GM18909 (cell line): ENCODE data around the gene CDK5.
"Not testable (repeated sequence)": the region's sequence is repeated elsewhere in the genome, so short reads cannot be mapped to it uniquely, and the experiment has no call there.

ENCODE experiments used
- ATAC-seq: cut with Tn5 transposase; IDR thresholded peaks from one replicate; pipeline ENCODE4 v1.9.1; 2021; ENCODE audit warnings: mild to moderate bottlenecking; ENCODE audit not compliant: unreplicated experiment, poor library complexity

The CDK5 gene

GRCh38 chr7:151038951-151039849 is 18.5 kb downstream of the CDK5 start:
- no peak for ATAC-seq

GRCh38 chr7:151035902-151036301 is 21.8 kb downstream of the CDK5 start:
- no peak for ATAC-seq

- no peak for ATAC-seq
Measured at GRCh38 chr7:151035026-151035717, 22.5 kb downstream of the CDK5 start.

- no peak for ATAC-seq
Measured at GRCh38 chr7:151034312-151035025, 23.2 kb downstream of the CDK5 start.

GRCh38 chr7:151033864-151034249 is 23.8 kb downstream of the CDK5 start:
- ATAC-seq: no peak

- no peak for ATAC-seq
Measured at GRCh38 chr7:151032936-151033863, 24.5 kb downstream of the CDK5 start.

GRCh38 chr7:151031011-151031410 is 26.7 kb downstream of the CDK5 start:
- ATAC-seq: no peak

GRCh38 chr7:151028948-151029501 is 28.7 kb downstream of the CDK5 start:
- no peak for ATAC-seq

- ATAC-seq: peak; percentile 97
Measured at GRCh38 chr7:151028131-151028947, 29.4 kb downstream of the CDK5 start, which contains the start of gene ABCB8. ABCB8 (plus strand) TSS chr7:151028450; CDS start chr7:151028516, 66 bp downstream.

- ATAC-seq: not testable (repeated sequence)
Measured at GRCh38 chr7:151027728-151028130, 30.0 kb downstream of the CDK5 start.

GRCh38 chr7:151026771-151027727 is 30.6 kb downstream of the CDK5 start:
- ATAC-seq: not testable (repeated sequence)

GRCh38 chr7:151025924-151026671 is 31.6 kb downstream of the CDK5 start:
- no peak for ATAC-seq

GRCh38 chr7:151024435-151025056 is 33.2 kb downstream of the CDK5 start, which contains the start of gene ATG9B:
ATG9B (minus strand) TSS chr7:151024494; CDS start chr7:151024423, 71 bp downstream.
- ATAC-seq: no peak

GRCh38 chr7:151023232-151023631 is 34.5 kb downstream of the CDK5 start:
- ATAC-seq: no peak

GRCh38 chr7:151020231-151020630 is 37.5 kb downstream of the CDK5 start:
- ATAC-seq: no peak

GRCh38 chr7:151019130-151019447 is 38.6 kb downstream of the CDK5 start:
- ATAC-seq: no peak
